IMR-90 (cell line): Measurements from ENCODE around the gene ARID4B. TPM values are rescaled to one million over a fixed set of nuclear protein-coding genes. Genes with fewer than 3 reads are reported as not detected.

Source experiments
- ATAC-seq: fragments of 200-7000 bp; cut with Tn5 transposase; 2 replicates; pipeline ENCODE4 v1.9.1; 2020; ENCODE audit warnings: low read depth, mild to moderate bottlenecking, moderate library complexity
- BruUV-seq: library from RNA; stranded (reverse); fragments of 400-500 nt; replicated peaks from 2 replicates; lab custom pipeline; 2021; lab: Mats Ljungman, UMichigan
- CTCF ChIA-PET: fragments of 300-600 bp; formaldehyde crosslinking; extraction: SDS; loops from one replicate; lab custom pipeline; 2021; ENCODE audit warnings: antibody characterized with exemption; lab: Yijun Ruan, JAX
- POLR2A ChIA-PET: fragments of 300-600 bp; sonication (Branson Sonifier 250); formaldehyde crosslinking; loops from one replicate; lab custom pipeline; 2022; ENCODE audit warnings: antibody characterized with exemption; ENCODE audit not compliant: unreplicated experiment; lab: Charles Lee
- DNase-seq: peaks from one replicate; pipeline ENCODE4 v3.0.0; 2013
- H2AFZ ChIP-seq: replicated peaks from 2 replicates; pipeline ENCODE3; 2013; ENCODE audit warnings: low read length, mild to moderate bottlenecking; ENCODE audit not compliant: poor library complexity
- H2AK5ac ChIP-seq: 2 replicates; pipeline ENCODE4 v1.6.1; 2013; ENCODE audit warnings: low read depth, low read length, inconsistent platforms
- H2AK9ac ChIP-seq: replicated peaks from 2 replicates; pipeline ENCODE3; 2013; ENCODE audit warnings: mild to moderate bottlenecking, low read depth, low read length, moderate library complexity; ENCODE audit not compliant: poor library complexity
- H2BK120ac ChIP-seq: 2 replicates; pipeline ENCODE4 v1.6.1; 2013; ENCODE audit warnings: low read depth, low read length, inconsistent platforms
- H2BK15ac ChIP-seq: 3 replicates; pipeline ENCODE4 v1.6.1; 2013; ENCODE audit warnings: low read depth, low read length, inconsistent platforms
- H2BK20ac ChIP-seq: 2 replicates; pipeline ENCODE4 v1.6.1; 2013; ENCODE audit warnings: low read depth, mild to moderate bottlenecking, inconsistent platforms, low read length, moderate library complexity
- H2BK5ac ChIP-seq: 2 replicates; pipeline ENCODE4 v1.6.1; 2013; ENCODE audit warnings: mild to moderate bottlenecking, low read depth, low read length, inconsistent platforms; ENCODE audit not compliant: poor library complexity, severe bottlenecking
- H3K14ac ChIP-seq: replicated peaks from 2 replicates; pipeline ENCODE4 v1.6.1; 2013; ENCODE audit warnings: low read depth, low read length, inconsistent platforms
- H3K18ac ChIP-seq: 2 replicates; pipeline ENCODE4 v1.6.1; 2013; ENCODE audit warnings: low read depth, low read length, control low read depth
- H3K23ac ChIP-seq: 2 replicates; pipeline ENCODE4 v1.6.1; 2013; ENCODE audit warnings: low read depth, low read length, inconsistent platforms
- H3K27ac ChIP-seq: 2 replicates; pipeline ENCODE4 v1.5.1; 2013; ENCODE audit warnings: mild to moderate bottlenecking, control low read depth, low read length; ENCODE audit not compliant: insufficient read depth
- H3K27me3 ChIP-seq: 2 replicates; pipeline ENCODE4 v1.6.1; 2013; ENCODE audit warnings: low read length; ENCODE audit not compliant: control insufficient read depth, insufficient read depth
- H3K36me3 ChIP-seq: 2 replicates; pipeline ENCODE4 v1.6.1; 2013; ENCODE audit warnings: low read length, mixed read lengths; ENCODE audit not compliant: control insufficient read depth, insufficient read depth
- H3K4ac ChIP-seq: 2 replicates; pipeline ENCODE4 v1.6.1; 2013; ENCODE audit warnings: low read depth, low read length, inconsistent platforms
- H3K4me1 ChIP-seq: 2 replicates; pipeline ENCODE4 v1.6.1; 2013; ENCODE audit warnings: low read length, mixed read lengths; ENCODE audit not compliant: control insufficient read depth, insufficient read depth
- H3K4me2 ChIP-seq: 2 replicates; pipeline ENCODE4 v1.6.1; 2013; ENCODE audit warnings: low read depth, mild to moderate bottlenecking, control low read depth, low read length, moderate library complexity
- H3K4me3 ChIP-seq: 2 replicates; pipeline ENCODE4 v1.5.1; 2013; ENCODE audit warnings: low read depth, mild to moderate bottlenecking, control low read depth, low read length, moderate library complexity; ENCODE audit not compliant: insufficient read depth
- H3K56ac ChIP-seq: 2 replicates; pipeline ENCODE4 v1.6.1; 2013; ENCODE audit warnings: low read length, inconsistent platforms; ENCODE audit not compliant: insufficient read depth; ENCODE audit errors: extremely low read depth
- H3K79me1 ChIP-seq, 2 experiments: 2 replicates each; pipeline ENCODE4 v1.6.1; 2013; ENCODE audit warnings: low read length in 2 of 2, inconsistent platforms in 1 of 2, low read depth in 1 of 2
- H3K9ac ChIP-seq: 2 replicates; pipeline ENCODE4 v1.6.1; 2013; ENCODE audit warnings: low read depth, low read length, control low read depth
- H3K9me1 ChIP-seq: 2 replicates; pipeline ENCODE4 v1.6.1; 2013; ENCODE audit warnings: low read length, inconsistent platforms; ENCODE audit not compliant: insufficient read depth
- H3K9me3 ChIP-seq: 2 replicates; pipeline ENCODE4 v1.6.1; 2013; ENCODE audit warnings: low read length; ENCODE audit not compliant: control insufficient read depth, insufficient read depth
- H4K20me1 ChIP-seq: 2 replicates; pipeline ENCODE4 v1.6.1; 2013; ENCODE audit warnings: low read length, inconsistent platforms; ENCODE audit not compliant: insufficient read depth
- H4K5ac ChIP-seq: 2 replicates; pipeline ENCODE4 v1.6.1; 2013; ENCODE audit warnings: mild to moderate bottlenecking, low read depth, low read length, control low read depth
- H4K8ac ChIP-seq, 2 experiments: 2 replicates each; pipeline ENCODE4 v1.6.1; 2013; ENCODE audit warnings: low read depth in 2 of 2, low read length in 2 of 2, control low read depth in 1 of 2, inconsistent platforms in 1 of 2
- H4K91ac ChIP-seq: 2 replicates; pipeline ENCODE4 v1.6.1; 2013; ENCODE audit warnings: low read depth, low read length, inconsistent platforms; ENCODE audit not compliant: insufficient read depth
- MAZ ChIP-seq: IDR thresholded peaks from 2 replicates; pipeline ENCODE4 v1.6.1; 2012; ENCODE audit warnings: low read depth, mild to moderate bottlenecking, low read length, improper control_type of control experiment, moderate library complexity, borderline replicate concordance
- RAD21 ChIP-seq: IDR thresholded peaks from 2 replicates; pipeline ENCODE4 v1.6.1; 2012; ENCODE audit warnings: low read length, improper control_type of control experiment
- RFX5 ChIP-seq: IDR thresholded peaks from 2 replicates; pipeline ENCODE4 v1.8.0; 2012; ENCODE audit warnings: low read depth, mild to moderate bottlenecking, low read length, moderate library complexity
- SMC3 ChIP-seq: fragments of 150-350 bp; IDR thresholded peaks from 2 replicates; pipeline ENCODE4 v1.6.1; 2016; ENCODE audit warnings: low read depth, mild to moderate bottlenecking, antibody characterized with exemption, low read length, moderate library complexity
- WGBS, 2 experiments: methylation state at CpG; one replicate each; pipeline versions ENCODE4 v1.1.5 to v1.1.7; 2013; ENCODE audit warnings: missing lambda C conversion rate in 2 of 2; ENCODE audit not compliant: insufficient read length in 1 of 2; ENCODE audit errors: extremely low coverage in 2 of 2; 5-methylcytosine and 5-hydroxymethylcytosine counted together
- dilution Hi-C: fragments of 300-500 bp; cut with HindIII; formaldehyde crosslinking; loops from one replicate; pipeline ENCODE4 v1.14.3; 2018; ENCODE audit warnings: low sequenced_read_pairs; ENCODE audit not compliant: unreplicated experiment
- in situ Hi-C: fragments of 300-500 bp; cut with MboI; formaldehyde crosslinking; loops from 3 replicates; pipeline ENCODE4 v1.14.3; 2019; ENCODE audit warnings: low sequenced_read_pairs, inconsistent platforms, mixed read lengths
- intact Hi-C: fragments of 100-400 bp; cut with micrococcal nuclease; formaldehyde crosslinking; loops from 2 replicates; pipeline ENCODE4 v1.10.0; 2022
- polyA plus RNA-seq, 3 experiments: library from polyadenylated mRNA; depleted of rRNA; stranded (reverse); fragments of >200 nt; gene quantifications; 2 replicates each; pipeline ENCODE4 v1.2.3, GENCODE V29; 2012; ENCODE audit warnings: low replicate concordance in 1 of 3
- total RNA-seq: library from RNA; depleted of rRNA; stranded (reverse); fragments of >200 nt; gene quantifications from 2 replicates; pipeline ENCODE4 v1.2.3, GENCODE V29; 2012

Gene ARID4B
- total and polyA plus RNA-seq, 2 of the 4 experiments (the other 2 are of a cell fraction), result 8.5 to 16.0 TPM

- intact Hi-C loops (no loop called here), in situ Hi-C loops (no loop called here), dilution Hi-C loops (no loop called here)
- ChIA-PET POLR2A (no interaction called here), CTCF (interaction anchor here (0.6 kb wide), 1 partner anchor 22 kb away, joined by 8 read pairs; no protein-coding TSS in a partner anchor)
- DNase-seq, result no peak
- Histone ChIP-seq H3K23ac (no peak overlapping the region), H4K8ac (no peak overlapping the region), H3K36me3 (no peaks in the 10 kb centered on the region), H4K5ac (no peak overlapping the region), H2AK5ac (no peak overlapping the region), H3K18ac (no peak overlapping the region), H2BK5ac (no peak overlapping the region), H3K56ac (no peak overlapping the region), H3K4me3 (no peak overlapping the region), H2BK20ac (no peak overlapping the region), H3K79me1 (peaks cover 5 to 62% of the 10 kb centered on the region in 2 experiments), H4K91ac (no peak overlapping the region), H2BK120ac (no peak overlapping the region), H3K27me3 (no peaks in the 10 kb centered on the region), H3K27ac (no peak overlapping the region), H3K4me2 (no peak overlapping the region), H3K9ac (no peak overlapping the region), H3K4ac (no peak overlapping the region), H3K9me3 (no peaks in the 10 kb centered on the region), H3K9me1 (peaks cover 12% of the 10 kb centered on the region), H4K20me1 (peaks cover 83% of the 10 kb centered on the region), H3K14ac (no peak overlapping the region), H2AFZ (no peak overlapping the region), H3K4me1 (peaks cover 4% of the 10 kb centered on the region; the same call in 1 of the 2 replicates), H2BK15ac (no peak overlapping the region), H2AK9ac (no peak overlapping the region)
- BruUV-seq, result no TSS peak
- TF ChIP-seq RAD21 (no peak), SMC3 (no peak), RFX5 (no peak), MAZ (no peak)
- no peak for ATAC-seq
- 100% methylated on average over 1 of the region's 10 CpGs; no CpG with 5 or more reads in 1 of the 2 experiments for WGBS, 2 experiments
These were observed 28.7 kb downstream of the ARID4B start for GRCh38 chr1:235299169-235299858.
